ENCODE measurements around the gene LRBA. TPM values are rescaled to one million over a fixed set of nuclear protein-coding genes. Genes with fewer than 3 reads are reported as not detected.

The LRBA gene
- total and polyA plus RNA-seq, 9 of the 15 experiments (the other 6 are each of a cell fraction or from before 2014, with no cell fraction given), result 24.2 to 88.7 (median 59.7) TPM

DNA sequence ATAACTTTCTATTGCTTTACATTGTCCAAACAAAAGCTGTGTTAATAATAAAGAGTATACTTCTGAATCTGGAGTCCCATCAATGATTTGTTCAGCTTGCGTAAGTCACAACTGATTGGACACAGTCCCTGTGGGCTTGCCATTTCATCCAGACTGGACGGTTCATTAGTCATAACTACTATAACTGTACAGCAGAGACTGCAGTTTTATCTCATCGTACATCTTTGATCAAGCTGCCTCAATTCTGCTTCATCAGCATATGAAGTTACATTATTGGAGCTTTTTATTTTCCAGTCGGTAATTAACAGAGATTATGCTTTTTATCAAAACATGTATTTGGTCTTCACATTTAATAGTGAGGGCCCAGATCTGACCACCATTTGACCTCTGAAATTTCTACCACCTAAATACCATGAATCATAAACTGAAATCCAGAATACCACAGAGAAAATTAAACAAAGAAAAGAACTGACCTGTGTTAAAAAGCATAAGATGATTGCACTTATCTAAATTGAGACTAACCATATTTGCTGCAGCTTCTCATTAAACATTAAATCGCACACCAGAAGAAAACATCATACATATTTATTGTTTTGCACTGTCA is 445.6 kb downstream of the LRBA start (continued):
- TF ChIP-seq JUND (IDR thresholded peaks at IDR 0.05; ENCODE audit: borderline replicate concordance, low read depth, low read length), result 0 out of 2 replicates have a peak, but pooled peaks have one; percentile 19
- TF ChIP-seq JUND (tag; IDR thresholded peaks at IDR 0.05; ENCODE audit: borderline replicate concordance, low read depth, low read length), result no peak
- no peak for TF ChIP-seq CEBPG (CRISPR knock-in tag; IDR thresholded peaks at IDR 0.05)
- peak in 1 of 2 experiments; percentile 41; a peak in 1 of 4 replicates for TF ChIP-seq CEBPG (tag; conservative IDR thresholded peaks at IDR 0.05 in 1 of 2, IDR thresholded peaks at IDR 0.05 in 1 of 2)
- peak in 1 of 2 experiments; percentile 37; a peak in 1 of 4 replicates for TF ChIP-seq KDM1A (IDR thresholded peaks at IDR 0.05)
- TF ChIP-seq HNRNPUL1 (IDR thresholded peaks at IDR 0.05; ENCODE audit: low read length), result no peak
- TF ChIP-seq, protein P1, sequence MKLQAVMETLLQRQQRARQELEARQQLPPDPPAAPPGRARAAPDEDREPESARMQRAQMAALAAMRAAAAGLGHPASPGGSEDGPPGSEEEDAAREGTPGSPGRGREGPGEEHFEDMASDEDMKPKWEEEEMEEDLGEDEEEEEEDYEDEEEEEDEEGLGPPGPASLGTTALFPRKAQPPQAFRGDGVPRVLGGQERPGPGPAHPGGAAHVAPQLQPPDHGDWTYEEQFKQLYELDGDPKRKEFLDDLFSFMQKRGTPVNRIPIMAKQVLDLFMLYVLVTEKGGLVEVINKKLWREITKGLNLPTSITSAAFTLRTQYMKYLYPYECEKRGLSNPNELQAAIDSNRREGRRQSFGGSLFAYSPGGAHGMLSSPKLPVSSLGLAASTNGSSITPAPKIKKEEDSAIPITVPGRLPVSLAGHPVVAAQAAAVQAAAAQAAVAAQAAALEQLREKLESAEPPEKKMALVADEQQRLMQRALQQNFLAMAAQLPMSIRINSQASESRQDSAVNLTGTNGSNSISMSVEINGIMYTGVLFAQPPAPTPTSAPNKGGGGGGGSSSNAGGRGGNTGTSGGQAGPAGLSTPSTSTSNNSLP (IDR thresholded peaks at IDR 0.05; ENCODE audit: borderline replicate concordance, low read depth, low read length), result 0 out of 2 replicates have a peak, but pooled peaks have one; percentile 9
- peak; percentile 79 for TF ChIP-seq MAFF (IDR thresholded peaks at IDR 0.05; ENCODE audit: low read length)
- TF ChIP-seq, protein P2, sequence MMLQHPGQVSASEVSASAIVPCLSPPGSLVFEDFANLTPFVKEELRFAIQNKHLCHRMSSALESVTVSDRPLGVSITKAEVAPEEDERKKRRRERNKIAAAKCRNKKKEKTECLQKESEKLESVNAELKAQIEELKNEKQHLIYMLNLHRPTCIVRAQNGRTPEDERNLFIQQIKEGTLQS (IDR thresholded peaks at IDR 0.05), result peak; percentile 37; the same call in 1 of the 2 replicates
- TF ChIP-seq, protein P2 (CRISPR knock-in tag; conservative IDR thresholded peaks at IDR 0.05), result no peak
- TF ChIP-seq MAFG (tag; conservative IDR thresholded peaks at IDR 0.05), result peak; percentile 90
- peak; percentile 62; the same call in 1 of the 2 replicates for TF ChIP-seq DPF2 (IDR thresholded peaks at IDR 0.05)
- peak; percentile 39; the same call in 1 of the 2 replicates for TF ChIP-seq ARID1B (IDR thresholded peaks at IDR 0.05)
- peak; percentile 42; the same call in 1 of the 2 replicates for TF ChIP-seq MYBL2 (IDR thresholded peaks at IDR 0.05; ENCODE audit: low read depth)
- no peak for TF ChIP-seq MYBL2 (CRISPR knock-in tag; IDR thresholded peaks at IDR 0.05; ENCODE audit: borderline replicate concordance)

All from K562 (cell line).